NB4 (cell line): ENCODE results near the gene ACOX2.

Experiments
- TF ChIP-seq, protein P1 (sequence below): IDR thresholded peaks from one replicate; pipeline ENCODE4 v1.5.1; 2012; ENCODE audit warnings: low read depth, low read length
- TF ChIP-seq, protein P2 (sequence below): IDR thresholded peaks from 2 replicates; pipeline ENCODE4 v1.6.1; 2011; ENCODE audit warnings: low read depth, low read length

DNA sequence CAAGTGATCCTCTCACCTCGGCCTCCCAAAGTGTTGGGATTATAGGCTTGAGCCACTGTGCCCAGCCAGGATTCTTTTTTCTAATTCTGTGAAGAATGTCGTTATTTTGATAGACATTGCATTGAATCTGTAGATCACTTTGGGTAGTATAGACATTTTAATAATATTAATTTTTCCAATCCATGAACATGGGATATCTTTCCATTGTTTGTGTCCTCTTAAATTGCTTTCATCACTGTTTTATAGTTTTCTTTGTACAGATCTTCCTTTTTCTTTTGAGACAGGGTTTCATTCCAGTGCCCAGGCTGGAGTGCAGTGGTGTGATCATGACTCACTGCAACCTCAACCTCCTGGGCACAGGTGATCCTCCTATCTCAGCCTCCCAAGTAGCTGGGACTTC is 56.7 kb downstream of the ACOX2 start:
- TF ChIP-seq, protein P1, sequence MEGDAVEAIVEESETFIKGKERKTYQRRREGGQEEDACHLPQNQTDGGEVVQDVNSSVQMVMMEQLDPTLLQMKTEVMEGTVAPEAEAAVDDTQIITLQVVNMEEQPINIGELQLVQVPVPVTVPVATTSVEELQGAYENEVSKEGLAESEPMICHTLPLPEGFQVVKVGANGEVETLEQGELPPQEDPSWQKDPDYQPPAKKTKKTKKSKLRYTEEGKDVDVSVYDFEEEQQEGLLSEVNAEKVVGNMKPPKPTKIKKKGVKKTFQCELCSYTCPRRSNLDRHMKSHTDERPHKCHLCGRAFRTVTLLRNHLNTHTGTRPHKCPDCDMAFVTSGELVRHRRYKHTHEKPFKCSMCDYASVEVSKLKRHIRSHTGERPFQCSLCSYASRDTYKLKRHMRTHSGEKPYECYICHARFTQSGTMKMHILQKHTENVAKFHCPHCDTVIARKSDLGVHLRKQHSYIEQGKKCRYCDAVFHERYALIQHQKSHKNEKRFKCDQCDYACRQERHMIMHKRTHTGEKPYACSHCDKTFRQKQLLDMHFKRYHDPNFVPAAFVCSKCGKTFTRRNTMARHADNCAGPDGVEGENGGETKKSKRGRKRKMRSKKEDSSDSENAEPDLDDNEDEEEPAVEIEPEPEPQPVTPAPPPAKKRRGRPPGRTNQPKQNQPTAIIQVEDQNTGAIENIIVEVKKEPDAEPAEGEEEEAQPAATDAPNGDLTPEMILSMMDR: no peak
- TF ChIP-seq, protein P2, sequence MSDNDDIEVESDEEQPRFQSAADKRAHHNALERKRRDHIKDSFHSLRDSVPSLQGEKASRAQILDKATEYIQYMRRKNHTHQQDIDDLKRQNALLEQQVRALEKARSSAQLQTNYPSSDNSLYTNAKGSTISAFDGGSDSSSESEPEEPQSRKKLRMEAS: no peak
